Bronchial epithelial cell (primary cell): ENCODE results near the gene CNGA3. TPM values are rescaled to one million over a fixed set of nuclear protein-coding genes. Genes with fewer than 3 reads are reported as not detected.

Source experiments
- DNase-seq: peaks from one replicate; pipeline ENCODE4 v3.0.0-alpha.2; 2010; ENCODE audit warnings: low read depth
- FAIRE-seq: peaks from 2 replicates; lab custom pipeline; 2011; peaks lifted over from hg19 to GRCh38; lab: Jason Lieb, UNC
- H3K27me3 ChIP-seq: 2 replicates; pipeline ENCODE4 v1.5.1; 2011; ENCODE audit warnings: low read length; ENCODE audit not compliant: control insufficient read depth, insufficient read depth
- H3K36me3 ChIP-seq: 2 replicates; pipeline ENCODE4 v1.5.1; 2011; ENCODE audit warnings: low read length; ENCODE audit not compliant: control insufficient read depth, insufficient read depth
- H3K4me3 ChIP-seq: 2 replicates; pipeline ENCODE4 v1.5.1; 2011; ENCODE audit warnings: mild to moderate bottlenecking, low read depth, low read length, control low read depth
- total RNA-seq: library from RNA; depleted of rRNA; stranded (reverse); fragments of >200 nt; gene quantifications from 2 replicates; pipeline ENCODE4 v1.2.1, GENCODE V29; 2014
- TF ChIP-seq, protein P1 (sequence below): IDR thresholded peaks from 2 replicates; pipeline ENCODE4 v1.5.1; 2011; ENCODE audit warnings: mild to moderate bottlenecking, moderate library complexity, low read length, control low read depth, inconsistent platforms; ENCODE audit not compliant: insufficient read depth, severe bottlenecking

Gene CNGA3
- total RNA-seq, 1 donor from 2014 or later, result not detected

DNA sequence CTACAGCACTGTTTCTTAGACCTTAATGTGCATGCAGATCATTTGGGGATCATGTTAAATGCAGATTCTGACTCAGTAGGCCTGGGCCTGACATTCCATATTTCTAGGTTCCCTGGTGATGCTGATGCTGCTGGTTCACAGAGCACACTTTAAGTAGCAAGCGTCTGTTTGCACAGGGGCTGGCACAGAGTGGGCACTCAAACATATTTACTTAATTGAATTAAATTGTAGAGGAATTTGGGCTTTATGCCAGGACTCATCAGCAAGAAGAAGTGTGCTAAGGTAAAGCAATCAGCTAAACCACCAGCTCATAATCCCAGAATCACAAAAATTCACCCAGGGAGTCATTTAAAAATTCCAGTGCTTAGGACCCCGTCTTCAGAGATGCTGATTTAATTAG, 73.3 kb downstream of the CNGA3 start:
- Histone ChIP-seq H3K27me3 (no peaks in the 10 kb centered on the region), H3K4me3 (no peak overlapping the region), H3K36me3 (no peaks in the 10 kb centered on the region)
- TF ChIP-seq, protein P1, sequence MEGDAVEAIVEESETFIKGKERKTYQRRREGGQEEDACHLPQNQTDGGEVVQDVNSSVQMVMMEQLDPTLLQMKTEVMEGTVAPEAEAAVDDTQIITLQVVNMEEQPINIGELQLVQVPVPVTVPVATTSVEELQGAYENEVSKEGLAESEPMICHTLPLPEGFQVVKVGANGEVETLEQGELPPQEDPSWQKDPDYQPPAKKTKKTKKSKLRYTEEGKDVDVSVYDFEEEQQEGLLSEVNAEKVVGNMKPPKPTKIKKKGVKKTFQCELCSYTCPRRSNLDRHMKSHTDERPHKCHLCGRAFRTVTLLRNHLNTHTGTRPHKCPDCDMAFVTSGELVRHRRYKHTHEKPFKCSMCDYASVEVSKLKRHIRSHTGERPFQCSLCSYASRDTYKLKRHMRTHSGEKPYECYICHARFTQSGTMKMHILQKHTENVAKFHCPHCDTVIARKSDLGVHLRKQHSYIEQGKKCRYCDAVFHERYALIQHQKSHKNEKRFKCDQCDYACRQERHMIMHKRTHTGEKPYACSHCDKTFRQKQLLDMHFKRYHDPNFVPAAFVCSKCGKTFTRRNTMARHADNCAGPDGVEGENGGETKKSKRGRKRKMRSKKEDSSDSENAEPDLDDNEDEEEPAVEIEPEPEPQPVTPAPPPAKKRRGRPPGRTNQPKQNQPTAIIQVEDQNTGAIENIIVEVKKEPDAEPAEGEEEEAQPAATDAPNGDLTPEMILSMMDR, result no peak
- FAIRE-seq (no peak), DNase-seq (no peak)

DNA sequence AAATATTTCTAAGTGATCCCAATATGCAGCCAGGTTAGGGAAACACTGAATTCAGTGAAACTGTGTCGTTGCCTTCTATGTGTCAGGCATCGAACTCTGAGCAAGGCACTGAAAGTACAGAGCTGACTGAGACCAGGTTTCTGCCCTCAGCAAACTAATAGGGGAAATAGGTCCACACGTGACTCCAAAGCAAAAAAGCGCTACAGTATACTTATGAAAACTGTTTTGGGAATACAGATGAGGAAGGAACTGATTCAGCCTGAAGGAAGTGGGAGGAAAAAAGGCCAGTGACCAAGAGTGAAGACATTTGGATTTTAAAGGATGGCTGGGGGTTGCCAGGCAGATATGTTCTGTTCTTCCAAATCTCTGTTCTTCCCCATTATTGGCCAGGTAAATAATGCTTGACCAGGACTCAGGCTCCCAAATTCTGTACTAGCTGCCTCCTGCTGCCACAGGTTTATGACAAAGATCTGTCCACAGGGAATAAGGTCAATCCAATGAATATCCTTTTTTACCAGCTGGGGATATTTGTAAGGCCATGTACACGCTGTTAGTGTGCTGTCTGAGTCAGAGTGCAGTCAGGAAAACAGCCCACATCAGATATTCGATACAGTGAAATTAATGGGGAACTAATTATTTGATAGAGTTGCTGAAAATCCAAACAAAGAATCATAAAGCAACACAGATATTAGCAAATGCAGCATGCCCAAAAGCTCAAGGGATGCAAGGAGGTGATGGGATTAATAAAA, 73.9 kb downstream of the CNGA3 start:
- no peak for FAIRE-seq
- no peak for DNase-seq
- no peaks in the 10 kb centered on the region for H3K36me3 ChIP-seq
- no peak overlapping the region for H3K4me3 ChIP-seq
- no peaks in the 10 kb centered on the region for H3K27me3 ChIP-seq
- TF ChIP-seq, protein P1, result no peak

DNA sequence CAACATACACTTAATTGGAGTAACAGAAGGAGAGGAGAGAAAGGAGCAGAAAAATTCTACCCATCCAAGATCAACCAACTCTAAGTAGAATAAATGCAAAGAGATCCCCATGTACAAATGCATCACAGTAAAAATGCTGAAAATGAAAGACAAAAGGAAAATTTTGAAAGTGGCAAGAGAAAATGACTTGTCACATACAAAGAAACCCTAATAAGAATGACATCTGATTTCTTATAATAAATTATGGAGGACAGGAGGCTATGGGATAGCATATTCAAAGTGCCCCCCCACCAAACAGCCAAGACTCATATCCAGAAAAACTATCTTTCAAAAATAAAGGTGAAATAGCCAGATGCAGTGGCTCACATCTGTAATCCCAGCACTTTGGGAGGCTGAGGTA, 76.2 kb downstream of the CNGA3 start:
- no peak for DNase-seq
- no peak for FAIRE-seq
- Histone ChIP-seq H3K4me3 (no peak overlapping the region), H3K27me3 (no peaks in the 10 kb centered on the region), H3K36me3 (no peaks in the 10 kb centered on the region)
- TF ChIP-seq, protein P1, result no peak

DNA sequence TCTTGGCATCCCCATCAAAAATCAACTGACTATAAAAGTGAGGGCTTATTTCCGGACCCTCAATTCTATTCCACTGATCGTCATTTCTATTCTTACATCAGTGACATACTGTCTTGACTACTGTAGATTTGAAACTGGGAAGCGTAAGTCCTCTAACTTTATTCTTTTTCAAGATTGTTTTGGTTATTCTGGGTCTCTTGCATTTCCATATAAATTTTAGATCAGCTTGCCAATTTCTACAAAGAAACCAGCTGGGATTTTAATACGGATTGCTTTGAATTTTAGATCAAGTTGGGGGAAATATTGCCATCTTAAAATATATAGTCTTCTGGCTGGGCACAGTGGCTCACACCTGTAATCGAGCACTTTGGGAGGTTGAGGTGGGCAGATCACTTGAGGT, 80.5 kb downstream of the CNGA3 start:
- no peaks in the 10 kb centered on the region for H3K36me3 ChIP-seq
- TF ChIP-seq, protein P1, result no peak
- DNase-seq, result no peak

DNA sequence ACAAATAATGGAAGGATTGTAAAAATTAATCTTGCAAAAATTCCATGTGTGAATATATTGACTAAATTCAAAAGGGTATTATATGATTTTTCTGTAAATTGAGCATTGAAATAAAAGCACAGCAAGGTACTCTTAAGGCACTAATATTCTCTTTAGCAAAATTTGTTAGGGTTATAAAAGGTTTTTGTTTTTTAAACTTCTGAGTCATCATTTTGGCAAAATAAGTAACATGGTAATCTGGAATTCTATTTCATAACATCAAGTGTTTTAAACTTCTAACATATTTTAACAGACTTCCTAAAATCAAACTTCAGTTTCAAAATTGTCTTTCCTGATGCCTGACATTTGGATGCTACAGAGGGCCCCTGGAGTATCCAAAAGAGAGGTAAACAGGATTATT, 85.9 kb downstream of the CNGA3 start:
- Histone ChIP-seq H3K36me3 (no peaks in the 10 kb centered on the region), H3K27me3 (no peaks in the 10 kb centered on the region), H3K4me3 (no peak overlapping the region)
- FAIRE-seq (no peak), DNase-seq (no peak)
- TF ChIP-seq, protein P1, result no peak

More for the DNA sequence above, 80.5 kb downstream of the CNGA3 start:
- Histone ChIP-seq H3K4me3 (no peak overlapping the region), H3K27me3 (no peaks in the 10 kb centered on the region)
- no peak for FAIRE-seq

DNA sequence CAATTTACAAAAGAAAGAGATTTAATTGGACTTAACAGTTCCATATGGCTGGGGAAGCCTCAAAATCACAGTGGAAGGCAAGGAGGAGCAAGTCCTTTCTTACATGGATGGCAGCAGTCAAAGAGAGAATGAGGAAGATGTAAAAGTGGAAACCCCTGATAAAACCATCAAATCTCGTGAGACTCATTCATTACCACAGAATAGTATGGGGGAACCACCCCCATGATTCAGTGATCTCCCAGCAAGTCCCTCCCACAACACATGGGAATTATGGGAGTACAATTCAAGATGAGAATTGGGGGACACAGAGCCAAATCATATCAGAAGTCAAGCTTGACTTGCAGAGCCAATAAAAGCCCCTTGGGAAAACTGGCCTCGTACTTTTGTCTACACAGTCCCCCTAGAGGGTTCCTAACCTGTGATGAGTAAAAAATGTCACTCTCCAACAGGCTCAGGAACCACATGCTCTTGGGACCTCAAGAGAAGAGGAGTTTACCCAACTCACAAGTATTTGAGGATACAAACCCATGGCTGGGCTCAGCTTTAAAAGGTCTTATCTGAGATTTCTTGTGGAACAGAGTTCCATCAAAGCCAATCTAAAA, 87.2 kb downstream of the CNGA3 start:
- H3K4me3 ChIP-seq, result no peak overlapping the region
- no peaks in the 10 kb centered on the region for H3K36me3 ChIP-seq
- FAIRE-seq (no peak), DNase-seq (no peak)
- TF ChIP-seq, protein P1, result no peak
- no peaks in the 10 kb centered on the region for H3K27me3 ChIP-seq
